ENCODE measurements around the gene DLL4. TPM values are rescaled to one million over a fixed set of nuclear protein-coding genes. Genes with fewer than 3 reads are reported as not detected.

DLL4 gene
- total RNA-seq, 4 donors from 2014 or later: 4.2 to 11.2 (median 7.1) TPM

DNA sequence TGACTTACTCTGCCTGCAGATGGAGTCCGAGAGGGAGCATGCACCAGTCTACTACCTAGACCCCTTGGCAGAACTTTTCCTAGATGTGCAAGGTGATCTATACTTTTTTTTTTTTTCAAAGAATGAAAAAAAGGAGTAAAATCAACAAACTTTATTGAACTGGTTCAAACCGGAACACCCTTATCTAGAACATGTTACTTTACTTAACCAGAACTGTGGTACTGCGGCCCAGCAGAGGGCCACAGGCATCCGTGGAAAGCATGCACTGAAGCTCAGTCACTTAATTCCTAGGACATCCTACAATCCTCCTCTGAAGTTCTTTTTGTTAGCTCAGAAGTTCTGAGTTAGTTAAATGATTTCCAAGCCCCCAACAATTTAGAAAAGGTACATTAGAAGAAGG lies 45.7 kb downstream of the DLL4 start:
- no peak for TF ChIP-seq POLR2A (IDR thresholded peaks at IDR 0.05)
- TF ChIP-seq, protein P1, sequence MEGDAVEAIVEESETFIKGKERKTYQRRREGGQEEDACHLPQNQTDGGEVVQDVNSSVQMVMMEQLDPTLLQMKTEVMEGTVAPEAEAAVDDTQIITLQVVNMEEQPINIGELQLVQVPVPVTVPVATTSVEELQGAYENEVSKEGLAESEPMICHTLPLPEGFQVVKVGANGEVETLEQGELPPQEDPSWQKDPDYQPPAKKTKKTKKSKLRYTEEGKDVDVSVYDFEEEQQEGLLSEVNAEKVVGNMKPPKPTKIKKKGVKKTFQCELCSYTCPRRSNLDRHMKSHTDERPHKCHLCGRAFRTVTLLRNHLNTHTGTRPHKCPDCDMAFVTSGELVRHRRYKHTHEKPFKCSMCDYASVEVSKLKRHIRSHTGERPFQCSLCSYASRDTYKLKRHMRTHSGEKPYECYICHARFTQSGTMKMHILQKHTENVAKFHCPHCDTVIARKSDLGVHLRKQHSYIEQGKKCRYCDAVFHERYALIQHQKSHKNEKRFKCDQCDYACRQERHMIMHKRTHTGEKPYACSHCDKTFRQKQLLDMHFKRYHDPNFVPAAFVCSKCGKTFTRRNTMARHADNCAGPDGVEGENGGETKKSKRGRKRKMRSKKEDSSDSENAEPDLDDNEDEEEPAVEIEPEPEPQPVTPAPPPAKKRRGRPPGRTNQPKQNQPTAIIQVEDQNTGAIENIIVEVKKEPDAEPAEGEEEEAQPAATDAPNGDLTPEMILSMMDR (IDR thresholded peaks at IDR 0.05): no peak
- H3K36me3 ChIP-seq: peaks cover 4 to 45% (median 8%) of the 10 kb centered on the region in 3 donors
- H3K4me3 ChIP-seq: no peak overlapping the region
- no peak for DNase-seq (ENCODE audit: low spot score in 2 of 2)
- H3K27me3 ChIP-seq: no peaks in the 10 kb centered on the region
- no peak overlapping the region for H3K27ac ChIP-seq
- H3K4me1 ChIP-seq: peaks cover 0 to 5% (median 0%) of the 10 kb centered on the region in 4 donors
- H3K9me3 ChIP-seq: no peaks in the 10 kb centered on the region
- WGBS, 2 donors: 85% methylated on average over 4 of the region's 4 CpGs

DNA sequence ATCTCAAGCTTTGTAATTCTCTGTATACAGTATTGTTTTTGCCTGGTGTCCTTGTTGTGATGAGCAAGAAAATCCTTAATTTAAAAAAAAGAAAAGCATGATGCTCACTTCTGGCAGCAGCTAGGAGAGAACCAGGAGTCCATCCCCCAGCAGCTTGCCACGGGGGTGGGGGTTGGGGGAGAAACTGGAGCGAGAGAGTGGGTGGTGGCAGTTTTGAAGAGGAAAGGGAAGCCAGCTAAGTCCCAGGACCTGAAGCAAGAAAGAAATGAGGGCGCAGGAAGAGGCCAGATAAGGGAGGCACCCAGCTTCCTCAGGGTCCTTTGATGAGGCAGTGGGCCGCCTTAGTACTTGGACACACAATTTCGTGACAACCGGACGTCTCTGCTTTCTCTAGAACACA lies 47.7 kb downstream of the DLL4 start:
- peaks cover 6 to 65% (median 13%) of the 10 kb centered on the region in 3 donors for H3K36me3 ChIP-seq

DNA sequence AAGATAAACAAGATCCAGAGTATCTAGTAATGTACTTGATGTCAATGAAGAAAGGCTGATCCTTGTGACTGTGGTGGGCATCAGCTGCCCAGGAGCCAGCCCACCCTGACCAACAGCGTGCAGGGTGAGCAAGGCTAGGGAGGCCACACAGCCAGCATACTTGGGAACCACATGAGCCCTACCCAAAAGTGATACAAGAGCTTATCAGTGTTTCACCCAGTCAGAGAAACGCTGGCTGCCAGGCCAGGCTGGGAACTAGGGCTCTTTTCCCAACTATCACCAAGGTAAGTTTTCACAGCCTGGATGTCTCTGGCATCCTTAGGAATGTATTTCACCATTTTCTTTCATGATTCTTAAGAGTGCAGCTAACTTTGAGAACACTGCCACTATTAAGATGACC lies 49.0 kb downstream of the DLL4 start:
- TF ChIP-seq POLR2A (IDR thresholded peaks at IDR 0.05) (no peak), EP300 (IDR thresholded peaks at IDR 0.05) (no peak)
- TF ChIP-seq, protein P1 (IDR thresholded peaks at IDR 0.05): no peak
- Histone ChIP-seq H3K27me3 (no peaks in the 10 kb centered on the region), H3K36me3 (peaks cover 6 to 78% (median 22%) of the 10 kb centered on the region in 3 donors), H3K9me3 (no peaks in the 10 kb centered on the region), H3K4me3 (no peak overlapping the region), H3K4me1 (no peaks in the 10 kb centered on the region), H3K27ac (no peak overlapping the region)
- no peak for DNase-seq (ENCODE audit: low spot score in 2 of 2)
- WGBS, 2 donors: 86 to 100% methylated on average over 1 to 2 of the region's 2 CpGs

More for the DNA sequence above, 47.7 kb downstream of the DLL4 start:
- no peaks in the 10 kb centered on the region for H3K9me3 ChIP-seq
- DNase-seq (ENCODE audit: low spot score in 2 of 2): no peak
- H3K27me3 ChIP-seq: no peaks in the 10 kb centered on the region
- H3K27ac ChIP-seq: no peak overlapping the region
- no peak overlapping the region for H3K4me3 ChIP-seq
- H3K4me1 ChIP-seq: peaks cover 0 to 5% (median 0%) of the 10 kb centered on the region in 4 donors
- WGBS, 2 donors: 69 to 79% methylated on average over 7 of the region's 7 CpGs
- TF ChIP-seq EP300 (IDR thresholded peaks at IDR 0.05): no peak
- no peak for TF ChIP-seq POLR2A (IDR thresholded peaks at IDR 0.05)
- TF ChIP-seq, protein P1 (IDR thresholded peaks at IDR 0.05): no peak

DNA sequence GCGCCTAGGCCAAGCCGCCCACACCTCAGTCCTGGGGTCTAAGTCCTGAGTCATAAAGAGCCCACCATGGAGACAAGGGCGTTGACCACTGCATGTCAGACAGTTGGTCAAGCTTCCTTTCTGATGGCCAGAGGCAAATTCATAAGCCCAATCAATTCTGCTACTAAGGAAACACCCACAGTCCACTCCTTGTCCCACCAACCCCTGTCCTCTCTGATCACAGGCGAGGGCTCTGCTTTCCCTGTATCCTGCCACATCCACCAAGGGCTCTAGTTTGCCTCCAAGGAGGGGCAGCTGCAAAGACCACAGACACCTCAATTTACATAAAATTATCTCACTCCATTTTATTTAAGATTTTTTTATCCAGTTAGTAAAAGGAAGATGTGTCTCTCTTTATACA lies 49.4 kb downstream of the DLL4 start:
- Histone ChIP-seq H3K4me1 (no peaks in the 10 kb centered on the region), H3K27me3 (no peaks in the 10 kb centered on the region), H3K36me3 (peaks cover 6 to 82% (median 26%) of the 10 kb centered on the region in 3 donors), H3K4me3 (no peak overlapping the region), H3K9me3 (no peaks in the 10 kb centered on the region), H3K27ac (no peak overlapping the region)
- WGBS, 2 donors: 89 to 92% methylated on average over 4 of the region's 4 CpGs
- TF ChIP-seq POLR2A (IDR thresholded peaks at IDR 0.05): no peak
- TF ChIP-seq EP300 (IDR thresholded peaks at IDR 0.05): no peak
- TF ChIP-seq, protein P1 (IDR thresholded peaks at IDR 0.05): no peak
- no peak for DNase-seq (ENCODE audit: low spot score in 2 of 2)

DNA sequence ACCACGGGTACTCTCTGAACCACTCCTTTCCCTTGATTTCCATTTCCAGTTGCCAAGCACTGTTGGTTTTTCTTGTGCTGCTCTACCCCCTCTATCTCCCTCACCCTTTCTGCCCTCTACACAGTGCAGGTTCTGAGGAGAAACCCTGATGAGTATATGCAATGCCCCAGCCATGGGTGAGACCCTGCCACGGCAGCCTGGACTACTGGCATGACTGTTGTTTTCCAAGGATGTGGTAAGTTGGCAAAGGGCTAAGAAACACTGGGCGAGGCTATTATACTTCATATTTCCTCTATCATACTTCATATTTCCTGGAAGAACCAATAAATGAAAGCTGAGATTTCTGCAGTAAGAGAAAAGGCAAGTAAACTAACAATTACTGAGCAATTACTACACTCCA lies 52.0 kb downstream of the DLL4 start:
- H3K27ac ChIP-seq: no peak overlapping the region
- no peak for DNase-seq (ENCODE audit: low spot score in 2 of 2)

More for the DNA sequence above, 52.0 kb downstream of the DLL4 start:
- no peaks in the 10 kb centered on the region for H3K27me3 ChIP-seq
- TF ChIP-seq EP300 (IDR thresholded peaks at IDR 0.05): no peak
- no peak for TF ChIP-seq POLR2A (IDR thresholded peaks at IDR 0.05)
- TF ChIP-seq, protein P1 (IDR thresholded peaks at IDR 0.05): no peak
- H3K36me3 ChIP-seq: peaks cover 6 to 100% (median 38%) of the 10 kb centered on the region in 3 donors
- no peak overlapping the region for H3K4me3 ChIP-seq
- 59 to 77% methylated on average over 3 of the region's 3 CpGs for WGBS, 2 donors
- no peaks in the 10 kb centered on the region for H3K9me3 ChIP-seq
- no peaks in the 10 kb centered on the region for H3K4me1 ChIP-seq
